Measurements from ENCODE around the gene FCRL3. TPM values are rescaled to one million over a fixed set of nuclear protein-coding genes. Genes with fewer than 3 reads are reported as not detected.

The FCRL3 gene, protein sequence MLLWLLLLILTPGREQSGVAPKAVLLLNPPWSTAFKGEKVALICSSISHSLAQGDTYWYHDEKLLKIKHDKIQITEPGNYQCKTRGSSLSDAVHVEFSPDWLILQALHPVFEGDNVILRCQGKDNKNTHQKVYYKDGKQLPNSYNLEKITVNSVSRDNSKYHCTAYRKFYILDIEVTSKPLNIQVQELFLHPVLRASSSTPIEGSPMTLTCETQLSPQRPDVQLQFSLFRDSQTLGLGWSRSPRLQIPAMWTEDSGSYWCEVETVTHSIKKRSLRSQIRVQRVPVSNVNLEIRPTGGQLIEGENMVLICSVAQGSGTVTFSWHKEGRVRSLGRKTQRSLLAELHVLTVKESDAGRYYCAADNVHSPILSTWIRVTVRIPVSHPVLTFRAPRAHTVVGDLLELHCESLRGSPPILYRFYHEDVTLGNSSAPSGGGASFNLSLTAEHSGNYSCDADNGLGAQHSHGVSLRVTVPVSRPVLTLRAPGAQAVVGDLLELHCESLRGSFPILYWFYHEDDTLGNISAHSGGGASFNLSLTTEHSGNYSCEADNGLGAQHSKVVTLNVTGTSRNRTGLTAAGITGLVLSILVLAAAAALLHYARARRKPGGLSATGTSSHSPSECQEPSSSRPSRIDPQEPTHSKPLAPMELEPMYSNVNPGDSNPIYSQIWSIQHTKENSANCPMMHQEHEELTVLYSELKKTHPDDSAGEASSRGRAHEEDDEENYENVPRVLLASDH
- total RNA-seq: not detected in 2 replicates

DNA sequence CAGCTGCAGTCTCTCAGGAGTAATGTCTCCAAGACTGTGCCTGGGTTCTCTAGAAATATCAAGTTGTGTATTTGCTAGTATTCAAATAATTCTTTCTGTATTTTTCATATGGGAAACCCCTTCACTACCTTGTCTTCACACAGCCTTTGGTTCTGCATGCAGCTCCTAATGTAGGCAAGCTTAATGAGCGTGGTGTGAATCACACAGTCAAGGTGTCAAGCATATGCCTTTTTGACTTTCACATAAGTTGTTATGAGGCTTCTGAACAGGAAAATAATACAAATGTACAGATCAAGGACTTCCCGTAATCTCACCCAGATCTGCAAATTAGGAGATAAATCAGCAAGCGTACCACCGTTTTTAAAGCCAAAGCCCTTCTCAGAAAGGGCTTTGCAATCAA lies at the start of gene FCRL3:
Gene FCRL3 (minus strand): TSS at position 38 of the 400 bp plus-strand sequence. CDS start 280 bp downstream, outside the sequence.

Other genes with a start within 250 kb of the FCRL3 start
- gene FCRL5, start 148.3 kb downstream of the FCRL3 start, total RNA-seq: not detected in 2 replicates
- under 0.01 TPM in 1 of 2 replicates, not detected in the other for gene FCRL4, start 102.7 kb downstream of the FCRL3 start, total RNA-seq
- gene FCRL2, start 76.4 kb upstream of the FCRL3 start, total RNA-seq: not detected in 2 replicates
- not detected in 2 replicates for gene FCRL1, start 119.4 kb upstream of the FCRL3 start, total RNA-seq
- gene CD5L, start 141.0 kb upstream of the FCRL3 start, total RNA-seq: not detected in 2 replicates